Upper lobe of right lung (tissue), 1 donor: ENCODE results near the gene GLI2. TPM values are rescaled to one million over a fixed set of nuclear protein-coding genes. Genes with fewer than 3 reads are reported as not detected.

Experiments used
- ATAC-seq: fragments of 200-7000 bp; cut with Tn5 transposase; one replicate; pipeline ENCODE4 v1.9.1; 2020; ENCODE audit warnings: mild to moderate bottlenecking, moderate library complexity
- DNase-seq: peaks from one replicate; pipeline ENCODE4 v3.0.0-alpha.2; 2020
- H3K27ac ChIP-seq: fragments of 200-600 bp; one replicate; pipeline ENCODE4 v1.8.0; 2022
- H3K27me3 ChIP-seq: fragments of 200-600 bp; one replicate; pipeline ENCODE4 v1.8.0; 2022; ENCODE audit warnings: mild to moderate bottlenecking
- H3K36me3 ChIP-seq: fragments of 200-600 bp; one replicate; pipeline ENCODE4 v1.8.0; 2022
- H3K4me1 ChIP-seq: fragments of 200-600 bp; one replicate; pipeline ENCODE4 v1.8.0; 2022
- H3K4me3 ChIP-seq: fragments of 200-600 bp; one replicate; pipeline ENCODE4 v1.8.0; 2022; ENCODE audit warnings: mild to moderate bottlenecking
- H3K9me3 ChIP-seq: fragments of 200-600 bp; one replicate; pipeline ENCODE4 v1.8.0; 2022
- intact Hi-C: fragments of 100-400 bp; cut with DNase I; formaldehyde crosslinking; loops from one replicate; pipeline ENCODE4 v1.11.0; 2022
- total RNA-seq: library from RNA; stranded (reverse); fragmentation: NEBNext Ultra II Directional; extraction: Animal tissue kit (Norgen Biotek cat#: 25700); gene quantifications from one replicate; pipeline ENCODE4 v1.2.1, GENCODE V29; 2021
- TF ChIP-seq, protein P1 (sequence below): fragments of 200-600 bp; IDR thresholded peaks from one replicate; pipeline ENCODE4 v1.8.0; 2022; ENCODE audit warnings: antibody characterized with exemption
- donor health status: DM: no; HTN: yes; CAD: no; lungs with severe emphysema.

The GLI2 gene
- total RNA-seq, 1 donor from 2014 or later, result 4.7 TPM

DNA sequence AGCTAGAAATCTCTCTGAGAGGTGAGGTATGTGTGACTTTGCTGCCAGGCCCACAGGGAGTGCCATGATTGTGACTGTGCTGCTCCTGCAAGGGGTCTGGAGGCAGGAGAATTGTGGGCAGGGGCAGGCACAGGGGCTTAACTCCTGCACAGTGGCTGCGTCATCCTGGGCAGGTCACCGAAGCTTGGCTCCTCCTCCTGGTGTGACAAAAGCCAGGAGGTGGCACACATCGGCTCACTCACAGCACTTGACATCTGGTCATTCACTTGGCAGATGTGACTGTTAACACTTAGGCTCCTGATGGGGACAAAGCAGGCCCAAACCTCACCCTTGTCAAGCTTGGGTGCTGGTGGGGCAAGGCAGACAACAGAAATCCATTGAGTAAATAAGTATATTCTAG lies 36.4 kb upstream of the GLI2 start:
- H3K9me3 ChIP-seq, result no peaks in the 10 kb centered on the region
- ATAC-seq (no peak), DNase-seq (no peak)
- H3K4me1 ChIP-seq, result no peaks in the 10 kb centered on the region
- H3K4me3 ChIP-seq, result no peak overlapping the region
- intact Hi-C loops, result no loop called here
- no peaks in the 10 kb centered on the region for H3K36me3 ChIP-seq
- no peak overlapping the region for H3K27ac ChIP-seq
- TF ChIP-seq, protein P1, sequence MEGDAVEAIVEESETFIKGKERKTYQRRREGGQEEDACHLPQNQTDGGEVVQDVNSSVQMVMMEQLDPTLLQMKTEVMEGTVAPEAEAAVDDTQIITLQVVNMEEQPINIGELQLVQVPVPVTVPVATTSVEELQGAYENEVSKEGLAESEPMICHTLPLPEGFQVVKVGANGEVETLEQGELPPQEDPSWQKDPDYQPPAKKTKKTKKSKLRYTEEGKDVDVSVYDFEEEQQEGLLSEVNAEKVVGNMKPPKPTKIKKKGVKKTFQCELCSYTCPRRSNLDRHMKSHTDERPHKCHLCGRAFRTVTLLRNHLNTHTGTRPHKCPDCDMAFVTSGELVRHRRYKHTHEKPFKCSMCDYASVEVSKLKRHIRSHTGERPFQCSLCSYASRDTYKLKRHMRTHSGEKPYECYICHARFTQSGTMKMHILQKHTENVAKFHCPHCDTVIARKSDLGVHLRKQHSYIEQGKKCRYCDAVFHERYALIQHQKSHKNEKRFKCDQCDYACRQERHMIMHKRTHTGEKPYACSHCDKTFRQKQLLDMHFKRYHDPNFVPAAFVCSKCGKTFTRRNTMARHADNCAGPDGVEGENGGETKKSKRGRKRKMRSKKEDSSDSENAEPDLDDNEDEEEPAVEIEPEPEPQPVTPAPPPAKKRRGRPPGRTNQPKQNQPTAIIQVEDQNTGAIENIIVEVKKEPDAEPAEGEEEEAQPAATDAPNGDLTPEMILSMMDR, result no peak
- H3K27me3 ChIP-seq, result peaks cover 38% of the 10 kb centered on the region

DNA sequence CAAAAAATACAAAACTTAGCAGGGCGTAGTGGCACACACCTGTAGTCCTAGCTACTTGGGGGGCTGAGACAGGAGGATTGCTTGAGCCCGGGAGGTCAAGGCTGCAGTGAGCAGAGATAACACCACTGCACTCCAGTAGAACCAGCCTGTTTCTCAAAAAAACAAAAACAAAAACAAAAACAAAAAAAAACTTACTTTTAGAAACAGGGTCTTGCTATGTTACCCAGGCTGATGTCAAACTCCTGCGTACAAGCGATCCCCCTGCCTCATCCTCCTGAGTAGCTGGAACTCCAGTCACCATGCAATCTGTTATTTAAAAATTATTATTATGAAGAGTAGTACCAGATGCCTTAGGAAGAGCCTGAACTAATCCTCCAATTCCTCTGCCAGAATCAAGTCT lies 35.0 kb upstream of the GLI2 start:
- H3K27me3 ChIP-seq, result peaks cover 33% of the 10 kb centered on the region
- no peaks in the 10 kb centered on the region for H3K4me1 ChIP-seq
- H3K36me3 ChIP-seq, result no peaks in the 10 kb centered on the region
- TF ChIP-seq, protein P1, result no peak
- ATAC-seq, result no peak
- H3K4me3 ChIP-seq, result no peak overlapping the region
- H3K9me3 ChIP-seq, result no peaks in the 10 kb centered on the region
- H3K27ac ChIP-seq, result no peak overlapping the region
- no peak for DNase-seq
- intact Hi-C loops, result no loop called here

GRCh38 chr2:120701096-120701495 lies 34.6 kb upstream of the GLI2 start:
- TF ChIP-seq, protein P1, result no peak
- H3K4me1 ChIP-seq, result no peaks in the 10 kb centered on the region
- intact Hi-C loops, result no loop called here
- no peak overlapping the region for H3K4me3 ChIP-seq
- H3K27ac ChIP-seq, result no peak overlapping the region
- H3K36me3 ChIP-seq, result no peaks in the 10 kb centered on the region
- H3K27me3 ChIP-seq, result peaks cover 29% of the 10 kb centered on the region
- no peaks in the 10 kb centered on the region for H3K9me3 ChIP-seq
- DNase-seq (no peak), ATAC-seq (no peak)

DNA sequence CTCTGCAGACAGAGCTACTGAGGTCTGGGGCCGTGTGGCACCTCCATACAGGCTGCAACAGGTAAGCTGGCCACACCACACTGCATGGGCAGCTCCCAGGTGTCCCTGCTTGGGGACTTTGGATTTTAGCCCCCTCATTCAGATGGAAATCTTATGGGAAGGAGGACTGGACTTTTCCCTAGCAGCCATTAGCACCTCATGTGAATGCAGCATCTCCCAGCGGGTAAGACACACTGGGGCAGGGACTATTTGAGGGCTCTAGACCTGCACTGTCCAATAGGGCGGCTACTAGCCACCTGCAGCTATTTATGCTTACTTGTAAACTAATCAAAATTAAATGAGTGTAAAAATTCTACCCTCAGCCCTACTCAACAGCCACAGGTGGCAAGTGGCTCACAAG lies 34.2 kb upstream of the GLI2 start:
- ATAC-seq (no peak), DNase-seq (no peak)
- H3K36me3 ChIP-seq, result no peaks in the 10 kb centered on the region
- peaks cover 25% of the 10 kb centered on the region for H3K27me3 ChIP-seq
- no peak overlapping the region for H3K27ac ChIP-seq
- no peaks in the 10 kb centered on the region for H3K9me3 ChIP-seq
- TF ChIP-seq, protein P1, result no peak
- H3K4me3 ChIP-seq, result no peak overlapping the region
- intact Hi-C loops, result no loop called here
- H3K4me1 ChIP-seq, result no peaks in the 10 kb centered on the region

GRCh38 chr2:120702061-120702460 lies 33.6 kb upstream of the GLI2 start:
- no peak for ATAC-seq
- Histone ChIP-seq H3K4me1 (no peaks in the 10 kb centered on the region), H3K27ac (no peak overlapping the region), H3K27me3 (peaks cover 20% of the 10 kb centered on the region), H3K9me3 (no peaks in the 10 kb centered on the region), H3K4me3 (no peak overlapping the region), H3K36me3 (no peaks in the 10 kb centered on the region)
- TF ChIP-seq, protein P1, result no peak
- intact Hi-C loops, result no loop called here
- DNase-seq, result peak; percentile 19

GRCh38 chr2:120702801-120703200 lies 32.9 kb upstream of the GLI2 start:
- intact Hi-C loops, result no loop called here
- Histone ChIP-seq H3K9me3 (no peaks in the 10 kb centered on the region), H3K4me1 (no peaks in the 10 kb centered on the region), H3K36me3 (no peaks in the 10 kb centered on the region), H3K27ac (no peak overlapping the region), H3K4me3 (no peak overlapping the region), H3K27me3 (peaks cover 12% of the 10 kb centered on the region)
- peak; percentile 28 for DNase-seq
- TF ChIP-seq, protein P1, result no peak
- ATAC-seq, result no peak
